ENCODE measurements around the gene MSH3. TPM values are rescaled to one million over a fixed set of nuclear protein-coding genes. Genes with fewer than 3 reads are reported as not detected.

Gene MSH3
- total and polyA plus RNA-seq, 2 of the 8 experiments (the other 6 are each of a cell fraction or from before 2014, with no cell fraction given) = 3.6 to 22.6 TPM

DNA sequence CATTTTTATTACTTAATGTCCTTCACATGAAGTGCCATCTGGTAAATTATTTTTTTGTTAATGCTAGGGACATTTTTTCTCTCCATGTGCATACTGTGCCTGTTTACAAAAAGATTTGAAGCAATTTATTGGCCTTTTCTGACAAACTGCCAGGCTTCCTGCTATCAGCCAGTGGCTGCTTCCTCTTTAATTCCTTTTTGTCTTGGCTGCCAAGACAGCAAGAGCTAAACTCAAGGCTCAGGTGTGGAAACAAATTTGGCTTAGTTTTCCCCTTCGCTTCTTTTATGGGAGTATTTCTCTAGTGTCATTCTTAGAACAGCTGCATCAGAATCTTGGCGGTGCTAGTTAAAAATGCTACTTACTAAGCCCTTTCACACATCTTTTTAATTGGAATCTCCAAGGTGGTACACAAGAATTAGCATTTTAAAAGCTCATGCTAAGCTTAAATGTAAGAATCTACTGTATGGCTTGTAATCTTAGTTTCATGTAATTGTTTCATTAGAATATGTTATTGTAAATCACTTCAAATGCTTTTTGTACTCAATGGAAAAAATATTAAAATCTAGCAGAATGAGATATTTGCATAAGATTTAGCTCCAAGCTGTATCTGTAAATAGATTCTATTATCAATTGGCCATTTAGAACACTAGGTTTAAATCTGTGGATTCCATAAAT lies 171.5 kb downstream of the MSH3 start (continued):
- TF ChIP-seq SP1 (IDR thresholded peaks at IDR 0.05; ENCODE audit: low read depth, low read length) (no peak), RNF2 (IDR thresholded peaks at IDR 0.05; ENCODE audit: borderline replicate concordance, low read depth, low read length, missing control alignments, poor library complexity, severe bottlenecking) (no peak), CBX8 (IDR thresholded peaks at IDR 0.05; ENCODE audit: borderline replicate concordance, low read depth, low read length) (no peak)
- TF ChIP-seq, protein P1, sequence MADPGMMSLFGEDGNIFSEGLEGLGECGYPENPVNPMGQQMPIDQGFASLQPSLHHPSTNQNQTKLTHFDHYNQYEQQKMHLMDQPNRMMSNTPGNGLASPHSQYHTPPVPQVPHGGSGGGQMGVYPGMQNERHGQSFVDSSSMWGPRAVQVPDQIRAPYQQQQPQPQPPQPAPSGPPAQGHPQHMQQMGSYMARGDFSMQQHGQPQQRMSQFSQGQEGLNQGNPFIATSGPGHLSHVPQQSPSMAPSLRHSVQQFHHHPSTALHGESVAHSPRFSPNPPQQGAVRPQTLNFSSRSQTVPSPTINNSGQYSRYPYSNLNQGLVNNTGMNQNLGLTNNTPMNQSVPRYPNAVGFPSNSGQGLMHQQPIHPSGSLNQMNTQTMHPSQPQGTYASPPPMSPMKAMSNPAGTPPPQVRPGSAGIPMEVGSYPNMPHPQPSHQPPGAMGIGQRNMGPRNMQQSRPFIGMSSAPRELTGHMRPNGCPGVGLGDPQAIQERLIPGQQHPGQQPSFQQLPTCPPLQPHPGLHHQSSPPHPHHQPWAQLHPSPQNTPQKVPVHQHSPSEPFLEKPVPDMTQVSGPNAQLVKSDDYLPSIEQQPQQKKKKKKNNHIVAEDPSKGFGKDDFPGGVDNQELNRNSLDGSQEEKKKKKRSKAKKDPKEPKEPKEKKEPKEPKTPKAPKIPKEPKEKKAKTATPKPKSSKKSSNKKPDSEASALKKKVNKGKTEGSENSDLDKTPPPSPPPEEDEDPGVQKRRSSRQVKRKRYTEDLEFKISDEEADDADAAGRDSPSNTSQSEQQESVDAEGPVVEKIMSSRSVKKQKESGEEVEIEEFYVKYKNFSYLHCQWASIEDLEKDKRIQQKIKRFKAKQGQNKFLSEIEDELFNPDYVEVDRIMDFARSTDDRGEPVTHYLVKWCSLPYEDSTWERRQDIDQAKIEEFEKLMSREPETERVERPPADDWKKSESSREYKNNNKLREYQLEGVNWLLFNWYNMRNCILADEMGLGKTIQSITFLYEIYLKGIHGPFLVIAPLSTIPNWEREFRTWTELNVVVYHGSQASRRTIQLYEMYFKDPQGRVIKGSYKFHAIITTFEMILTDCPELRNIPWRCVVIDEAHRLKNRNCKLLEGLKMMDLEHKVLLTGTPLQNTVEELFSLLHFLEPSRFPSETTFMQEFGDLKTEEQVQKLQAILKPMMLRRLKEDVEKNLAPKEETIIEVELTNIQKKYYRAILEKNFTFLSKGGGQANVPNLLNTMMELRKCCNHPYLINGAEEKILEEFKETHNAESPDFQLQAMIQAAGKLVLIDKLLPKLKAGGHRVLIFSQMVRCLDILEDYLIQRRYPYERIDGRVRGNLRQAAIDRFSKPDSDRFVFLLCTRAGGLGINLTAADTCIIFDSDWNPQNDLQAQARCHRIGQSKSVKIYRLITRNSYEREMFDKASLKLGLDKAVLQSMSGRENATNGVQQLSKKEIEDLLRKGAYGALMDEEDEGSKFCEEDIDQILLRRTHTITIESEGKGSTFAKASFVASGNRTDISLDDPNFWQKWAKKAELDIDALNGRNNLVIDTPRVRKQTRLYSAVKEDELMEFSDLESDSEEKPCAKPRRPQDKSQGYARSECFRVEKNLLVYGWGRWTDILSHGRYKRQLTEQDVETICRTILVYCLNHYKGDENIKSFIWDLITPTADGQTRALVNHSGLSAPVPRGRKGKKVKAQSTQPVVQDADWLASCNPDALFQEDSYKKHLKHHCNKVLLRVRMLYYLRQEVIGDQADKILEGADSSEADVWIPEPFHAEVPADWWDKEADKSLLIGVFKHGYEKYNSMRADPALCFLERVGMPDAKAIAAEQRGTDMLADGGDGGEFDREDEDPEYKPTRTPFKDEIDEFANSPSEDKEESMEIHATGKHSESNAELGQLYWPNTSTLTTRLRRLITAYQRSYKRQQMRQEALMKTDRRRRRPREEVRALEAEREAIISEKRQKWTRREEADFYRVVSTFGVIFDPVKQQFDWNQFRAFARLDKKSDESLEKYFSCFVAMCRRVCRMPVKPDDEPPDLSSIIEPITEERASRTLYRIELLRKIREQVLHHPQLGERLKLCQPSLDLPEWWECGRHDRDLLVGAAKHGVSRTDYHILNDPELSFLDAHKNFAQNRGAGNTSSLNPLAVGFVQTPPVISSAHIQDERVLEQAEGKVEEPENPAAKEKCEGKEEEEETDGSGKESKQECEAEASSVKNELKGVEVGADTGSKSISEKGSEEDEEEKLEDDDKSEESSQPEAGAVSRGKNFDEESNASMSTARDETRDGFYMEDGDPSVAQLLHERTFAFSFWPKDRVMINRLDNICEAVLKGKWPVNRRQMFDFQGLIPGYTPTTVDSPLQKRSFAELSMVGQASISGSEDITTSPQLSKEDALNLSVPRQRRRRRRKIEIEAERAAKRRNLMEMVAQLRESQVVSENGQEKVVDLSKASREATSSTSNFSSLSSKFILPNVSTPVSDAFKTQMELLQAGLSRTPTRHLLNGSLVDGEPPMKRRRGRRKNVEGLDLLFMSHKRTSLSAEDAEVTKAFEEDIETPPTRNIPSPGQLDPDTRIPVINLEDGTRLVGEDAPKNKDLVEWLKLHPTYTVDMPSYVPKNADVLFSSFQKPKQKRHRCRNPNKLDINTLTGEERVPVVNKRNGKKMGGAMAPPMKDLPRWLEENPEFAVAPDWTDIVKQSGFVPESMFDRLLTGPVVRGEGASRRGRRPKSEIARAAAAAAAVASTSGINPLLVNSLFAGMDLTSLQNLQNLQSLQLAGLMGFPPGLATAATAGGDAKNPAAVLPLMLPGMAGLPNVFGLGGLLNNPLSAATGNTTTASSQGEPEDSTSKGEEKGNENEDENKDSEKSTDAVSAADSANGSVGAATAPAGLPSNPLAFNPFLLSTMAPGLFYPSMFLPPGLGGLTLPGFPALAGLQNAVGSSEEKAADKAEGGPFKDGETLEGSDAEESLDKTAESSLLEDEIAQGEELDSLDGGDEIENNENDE (IDR thresholded peaks at IDR 0.05; ENCODE audit: insufficient replicate concordance, low read length) = no peak

Measured in H1 (cell line).